GM12878 (cell line): Measurements from ENCODE around the gene NEB. TPM values are rescaled to one million over a fixed set of nuclear protein-coding genes. Genes with fewer than 3 reads are reported as not detected.

ENCODE experiments used
- ATAC-seq: fragments of 200-7000 bp; cut with Tn5 transposase; 3 replicates; pipeline ENCODE4 v1.9.1; 2020; ENCODE audit warnings: mild to moderate bottlenecking, moderate library complexity
- BruUV-seq: library from RNA; stranded (reverse); fragments of 400-500 nt; replicated peaks from 2 replicates; lab custom pipeline; 2021; lab: Mats Ljungman, UMichigan
- CTCF ChIA-PET: fragments of 300-600 bp; sonication (Branson Sonifier 250); formaldehyde crosslinking; extraction: SDS; loops from one replicate; lab custom pipeline; 2021; ENCODE audit warnings: inconsistent platforms; lab: Yijun Ruan, JAX
- POLR2A ChIA-PET: fragments of 350-600 bp; formaldehyde crosslinking; extraction: SDS; loops from one replicate; lab custom pipeline; 2021; ENCODE audit warnings: inconsistent platforms; lab: Charles Lee
- RAD21 ChIA-PET: fragments of 300-600 bp; sonication (Branson Sonifier 250); formaldehyde crosslinking; loops from one replicate; lab custom pipeline; 2023; ENCODE audit warnings: antibody characterized with exemption; ENCODE audit not compliant: unreplicated experiment; lab: Charles Lee
- SMC1A ChIA-PET: fragments of 300-600 bp; sonication (Branson Sonifier 250); formaldehyde crosslinking; loops from one replicate; lab custom pipeline; 2023; ENCODE audit not compliant: unreplicated experiment, uncharacterized antibody; lab: Charles Lee
- DNase-seq: peaks from one replicate; pipeline ENCODE4 v3.0.0-alpha.2; 2011; ENCODE audit warnings: low read depth, low spot score
- FAIRE-seq: peaks from 3 replicates; lab custom pipeline; 2011; peaks lifted over from hg19 to GRCh38; lab: Jason Lieb, UNC
- H2AFZ ChIP-seq: 2 replicates; pipeline ENCODE4 v1.6.0; 2011; ENCODE audit warnings: low read depth, low read length, control low read depth; ENCODE audit not compliant: control insufficient read depth
- H3K27ac ChIP-seq: 2 replicates; pipeline ENCODE4 v1.5.1; 2011; ENCODE audit warnings: control low read depth; ENCODE audit not compliant: control insufficient read depth, insufficient read depth
- H3K27me3 ChIP-seq, 2 experiments: replicated peaks in 1 of 2; 2 replicates each; pipeline versions ENCODE4 v1.6.0 to v1.6.1; 2011; ENCODE audit warnings: low read length in 1 of 2; ENCODE audit not compliant: control insufficient read depth in 2 of 2, insufficient read depth in 2 of 2
- H3K36me3 ChIP-seq, 2 experiments: 2 replicates each; pipeline ENCODE4 v1.5.1; 2011; ENCODE audit warnings: low read length in 1 of 2; ENCODE audit not compliant: control insufficient read depth in 2 of 2, insufficient read depth in 2 of 2
- H3K4me1 ChIP-seq: 2 replicates; pipeline ENCODE4 v1.6.1; 2011; ENCODE audit warnings: mild to moderate bottlenecking, low read length, moderate library complexity, mixed read lengths; ENCODE audit not compliant: control insufficient read depth, insufficient read depth
- H3K4me2 ChIP-seq: 2 replicates; pipeline ENCODE4 v1.6.0; 2011; ENCODE audit warnings: control low read depth; ENCODE audit not compliant: control insufficient read depth, insufficient read depth
- H3K4me3 ChIP-seq: fragments of 200-600 bp; sonication (generic); 2 replicates; pipeline ENCODE4 v1.5.1; 2016
- H3K79me2 ChIP-seq: 2 replicates; pipeline ENCODE4 v1.6.0; 2011; ENCODE audit warnings: low read length; ENCODE audit not compliant: control insufficient read depth, insufficient read depth
- H3K9ac ChIP-seq: 2 replicates; pipeline ENCODE4 v1.8.0; 2011; ENCODE audit warnings: low read length, control low read depth, mixed read lengths; ENCODE audit not compliant: control insufficient read depth, insufficient read depth
- H3K9me3 ChIP-seq: replicated peaks from 3 replicates; pipeline ENCODE4 v1.5.1; 2011; ENCODE audit warnings: mild to moderate bottlenecking, low read length; ENCODE audit not compliant: control insufficient read depth, insufficient read depth
- H4K20me1 ChIP-seq: 2 replicates; pipeline ENCODE4 v1.6.0; 2011; ENCODE audit not compliant: control insufficient read depth, insufficient read depth
- BACH1 ChIP-seq: fragments of 450-650 bp; IDR thresholded peaks from 2 replicates; pipeline ENCODE4 v1.6.1; 2017; ENCODE audit warnings: mild to moderate bottlenecking, borderline replicate concordance
- BCL11A ChIP-seq: IDR thresholded peaks from 2 replicates; pipeline ENCODE4 v1.6.1; 2011; ENCODE audit warnings: low read depth, low read length
- CBFB ChIP-seq: IDR thresholded peaks from 2 replicates; pipeline ENCODE4 v1.6.1; 2016; ENCODE audit warnings: antibody characterized with exemption, low read depth
- CEBPZ ChIP-seq: fragments of 150-350 bp; IDR thresholded peaks from 2 replicates; pipeline ENCODE4 v1.6.1; 2016; ENCODE audit warnings: low read depth, low read length
- CHD1 ChIP-seq: IDR thresholded peaks from 2 replicates; pipeline ENCODE4 v1.6.1; 2012; ENCODE audit warnings: low read depth, low read length, improper control_type of control experiment
- GATAD2B ChIP-seq: fragments of 450-650 bp; conservative IDR thresholded peaks from 2 replicates; pipeline ENCODE4 v1.6.1; 2017; ENCODE audit warnings: low read depth, mild to moderate bottlenecking, moderate library complexity
- NFXL1 ChIP-seq: fragments of 450-650 bp; IDR thresholded peaks from 2 replicates; pipeline ENCODE4 v1.6.1; 2017; ENCODE audit warnings: antibody characterized with exemption, mild to moderate bottlenecking, borderline replicate concordance
- RAD21 ChIP-seq: IDR thresholded peaks from 2 replicates; pipeline ENCODE4 v1.6.1; 2011; ENCODE audit warnings: mild to moderate bottlenecking, low read depth, low read length, moderate library complexity; ENCODE audit not compliant: insufficient read depth
- SIN3A ChIP-seq: IDR thresholded peaks from 2 replicates; pipeline ENCODE4 v1.6.1; 2012; ENCODE audit warnings: low read depth, low read length, improper control_type of control experiment
- SMAD1 ChIP-seq: fragments of 450-650 bp; IDR thresholded peaks from 2 replicates; pipeline ENCODE4 v1.6.1; 2018; ENCODE audit warnings: mild to moderate bottlenecking, low read depth; ENCODE audit not compliant: partially characterized antibody
- SUZ12 ChIP-seq: fragments of 200-600 bp; sonication (generic); IDR thresholded peaks from one replicate; pipeline ENCODE4 v1.6.1; 2018; ENCODE audit warnings: antibody characterized with exemption, mild to moderate bottlenecking; ENCODE audit not compliant: unreplicated experiment
- USF1 ChIP-seq: IDR thresholded peaks from 2 replicates; pipeline ENCODE4 v1.6.1; 2011; ENCODE audit warnings: borderline replicate concordance, low read depth, mild to moderate bottlenecking, moderate library complexity, mixed read lengths, low read length; ENCODE audit not compliant: insufficient read depth; ENCODE audit errors: extremely low read length
- ZNF384 ChIP-seq: IDR thresholded peaks from 2 replicates; pipeline ENCODE4 v1.6.1; 2012; ENCODE audit warnings: low read depth, mild to moderate bottlenecking, low read length, improper control_type of control experiment, borderline replicate concordance
- ZSCAN29 ChIP-seq: fragments of 450-650 bp; IDR thresholded peaks from 2 replicates; pipeline ENCODE4 v1.6.1; 2017; ENCODE audit warnings: mild to moderate bottlenecking, moderate library complexity
- ZZZ3 ChIP-seq: IDR thresholded peaks from 2 replicates; pipeline ENCODE4 v1.6.1; 2011; ENCODE audit warnings: low read depth; ENCODE audit not compliant: control insufficient read depth, insufficient read length
- WGBS: methylation state at CpG from one replicate; pipeline ENCODE4 v1.1.6; 2016; ENCODE audit warnings: low lambda C conversion rate; ENCODE audit not compliant: insufficient replicate concordance, insufficient coverage; ENCODE audit errors: missing lambda C conversion rate; 5-methylcytosine and 5-hydroxymethylcytosine counted together
- in situ Hi-C: fragments of 300-500 bp; cut with MboI; formaldehyde crosslinking; loops from 9 replicates; pipeline ENCODE4 v1.14.3; 2018; ENCODE audit warnings: mixed read lengths
- intact Hi-C: fragments of 100-400 bp; cut with micrococcal nuclease; formaldehyde crosslinking; loops from one replicate; pipeline ENCODE4 v1.14.2; 2022; ENCODE audit not compliant: unreplicated experiment
- polyA plus RNA-seq, 11 experiments: library from polyadenylated mRNA; depleted of rRNA in 4 of 11; unstranded in 6 of 11; stranded (reverse) in 5 of 11; fragments of >200 nt; fragmentation: Nextera tagmentation in 4 of 11; fragmentation: Illumina TruSeq in 1 of 11; extraction: Ambion mirVana in 4 of 11; extraction: Trizol in 1 of 11; gene quantifications; 1 replicate in 1 of 11; 2 replicates in 10 of 11; pipeline versions ENCODE4 v1.2.1 to v1.2.3, GENCODE V29; 2011 to 2016; ENCODE audit warnings: inconsistent platforms in 2 of 11, missing spikeins in 2 of 11, low read depth in 1 of 11
- total RNA-seq, 4 experiments: library from RNA; depleted of rRNA in 3 of 4; stranded (reverse); fragments of >200 nt in 3 of 4; fragmentation: Illumina TruSeq in 1 of 4; extraction: Trizol in 1 of 4; gene quantifications; 2 replicates each; pipeline versions ENCODE4 v1.2.1 to v1.2.3, GENCODE V29; 2013 to 2021

Gene NEB
- total and polyA plus RNA-seq, 10 of the 15 experiments (the other 5 are each of a cell fraction or from before 2014, with no cell fraction given): 0.04 to 0.77 (median 0.12) TPM

GRCh38 chr2:151569167-151569566, 165.1 kb downstream of the NEB start:
- ChIA-PET SMC1A (no interaction called here), CTCF (interaction anchor here (1.2 kb wide), 1 partner anchor 89 kb away, joined by 4 read pairs; no protein-coding TSS in a partner anchor), POLR2A (no interaction called here), RAD21 (interaction anchor here (0.5 kb wide), 1 partner anchor 315 kb away, joined by 4 read pairs; no protein-coding TSS in a partner anchor)
- Histone ChIP-seq H2AFZ (no peak overlapping the region), H3K27ac (no peak overlapping the region), H3K4me1 (no peaks in the 10 kb centered on the region), H3K4me2 (no peak overlapping the region), H3K79me2 (no peaks in the 10 kb centered on the region), H3K36me3 (no peaks in the 10 kb centered on the region), H3K9me3 (no peaks in the 10 kb centered on the region), H3K4me3 (no peak overlapping the region), H3K27me3 (no peaks in the 10 kb centered on the region), H3K9ac (no peak overlapping the region), H4K20me1 (no peaks in the 10 kb centered on the region)
- in situ Hi-C loops: no loop called here
- DNase-seq: no peak
- BruUV-seq: no TSS peak
- ATAC-seq: no peak
- TF ChIP-seq CBFB (no peak), GATAD2B (no peak), ZNF384 (no peak)
- intact Hi-C loops: loop anchor here (10.0 kb wide), 1 partner anchor 66 kb away; no protein-coding TSS in a partner anchor
- 79% methylated on average over 8 of the region's 8 CpGs for WGBS
- no peak for FAIRE-seq

- no peaks in the 10 kb centered on the region for H3K36me3 ChIP-seq
- no peaks in the 10 kb centered on the region for H3K4me1 ChIP-seq
- intact Hi-C loops (loop anchor here (10.0 kb wide), 1 partner anchor 66 kb away; no protein-coding TSS in a partner anchor), in situ Hi-C loops (no loop called here)
- H3K9ac ChIP-seq: no peak overlapping the region
- no peaks in the 10 kb centered on the region for H3K79me2 ChIP-seq
- H3K4me3 ChIP-seq: no peak overlapping the region
- SMC1A ChIA-PET: no interaction called here
- H3K27ac ChIP-seq: no peak overlapping the region
- DNase-seq (no peak), FAIRE-seq (no peak), ATAC-seq (no peak)
- no peaks in the 10 kb centered on the region for H4K20me1 ChIP-seq
- RAD21 ChIA-PET: no interaction called here
- H3K4me2 ChIP-seq: no peak overlapping the region
- POLR2A ChIA-PET: no interaction called here
- no peak overlapping the region for H2AFZ ChIP-seq
- no peaks in the 10 kb centered on the region for H3K27me3 ChIP-seq
- BruUV-seq: no TSS peak
- WGBS: 73% methylated on average over 7 of the region's 7 CpGs
- CTCF ChIA-PET: no interaction called here
- H3K9me3 ChIP-seq: no peaks in the 10 kb centered on the region
- no peak for TF ChIP-seq BCL11A
- TF ChIP-seq ZSCAN29: no peak
- TF ChIP-seq NFXL1: no peak
- TF ChIP-seq SMAD1: no peak
- no peak for TF ChIP-seq SIN3A
- TF ChIP-seq SUZ12: no peak
- TF ChIP-seq ZZZ3: no peak
- TF ChIP-seq CHD1: no peak
- no peak for TF ChIP-seq RAD21
- TF ChIP-seq BACH1: no peak
- no peak for TF ChIP-seq CEBPZ
- TF ChIP-seq USF1: no peak
Observed at GRCh38 chr2:151568501-151568900, 165.8 kb downstream of the NEB start.
